HEK293T (cell line): ENCODE results near the gene STK33.

Experiments used
- CTCF ChIA-PET: fragments of 350-600 bp; formaldehyde crosslinking; extraction: SDS; loops from one replicate; lab custom pipeline; 2021; ENCODE audit warnings: antibody characterized with exemption, inconsistent platforms; lab: Yijun Ruan, JAX
- POLR2A ChIA-PET: fragments of 350-600 bp; formaldehyde crosslinking; extraction: SDS; loops from one replicate; lab custom pipeline; 2020; ENCODE audit warnings: antibody characterized with exemption, inconsistent platforms; lab: Yijun Ruan, JAX
- DNase-seq: peaks from one replicate; pipeline ENCODE4 v3.0.0; 2012; ENCODE audit warnings: mixed read lengths; ENCODE audit errors: extremely low spot score
- ARNT ChIP-seq: fragments of 450-650 bp; IDR thresholded peaks from 2 replicates; pipeline ENCODE4 v1.6.1; 2017; ENCODE audit warnings: mild to moderate bottlenecking
- BHLHE40 ChIP-seq: fragments of 450-650 bp; IDR thresholded peaks from 2 replicates; pipeline ENCODE4 v1.6.1; 2016; ENCODE audit warnings: mild to moderate bottlenecking, moderate library complexity, borderline replicate concordance
- CTBP1 ChIP-seq: fragments of 450-650 bp; IDR thresholded peaks from 2 replicates; pipeline ENCODE4 v1.6.1; 2016; ENCODE audit warnings: borderline replicate concordance
- ELF4 ChIP-seq: fragments of 450-650 bp; IDR thresholded peaks from 2 replicates; pipeline ENCODE4 v1.6.1; 2017; ENCODE audit warnings: antibody characterized with exemption
- FOXA1 ChIP-seq: fragments of 450-650 bp; IDR thresholded peaks from 2 replicates; pipeline ENCODE4 v1.6.1; 2016; ENCODE audit warnings: mild to moderate bottlenecking
- FOXK2 ChIP-seq: fragments of 450-650 bp; IDR thresholded peaks from 2 replicates; pipeline ENCODE4 v1.6.1; 2016; ENCODE audit warnings: mild to moderate bottlenecking
- FOXM1 ChIP-seq: fragments of 450-650 bp; IDR thresholded peaks from 2 replicates; pipeline ENCODE4 v1.6.1; 2017; ENCODE audit warnings: mild to moderate bottlenecking, borderline replicate concordance
- HDGF ChIP-seq: fragments of 450-650 bp; IDR thresholded peaks from 2 replicates; pipeline ENCODE4 v1.6.1; 2017; ENCODE audit warnings: antibody characterized with exemption, borderline replicate concordance
- L3MBTL2 ChIP-seq: fragments of 450-650 bp; conservative IDR thresholded peaks from 2 replicates; pipeline ENCODE4 v1.6.1; 2016; ENCODE audit warnings: mild to moderate bottlenecking
- LEF1 ChIP-seq: fragments of 450-650 bp; IDR thresholded peaks from 2 replicates; pipeline ENCODE4 v1.6.1; 2017; ENCODE audit warnings: mild to moderate bottlenecking, borderline replicate concordance
- NFRKB ChIP-seq: fragments of 450-650 bp; IDR thresholded peaks from 2 replicates; pipeline ENCODE4 v1.6.1; 2016; ENCODE audit warnings: mild to moderate bottlenecking, moderate library complexity
- SP1 ChIP-seq: fragments of 450-650 bp; IDR thresholded peaks from 2 replicates; pipeline ENCODE4 v1.6.1; 2017
- SUZ12 ChIP-seq: fragments of 450-650 bp; IDR thresholded peaks from 2 replicates; pipeline ENCODE4 v1.6.1; 2016; ENCODE audit warnings: mild to moderate bottlenecking
- TARDBP ChIP-seq: fragments of 450-650 bp; IDR thresholded peaks from 2 replicates; pipeline ENCODE4 v1.6.1; 2016
- ZNF384 ChIP-seq: fragments of 450-650 bp; IDR thresholded peaks from 2 replicates; pipeline ENCODE4 v1.6.1; 2016
- TF ChIP-seq, protein P1 (sequence below): fragments of 450-650 bp; IDR thresholded peaks from 2 replicates; pipeline ENCODE4 v1.6.1; 2016

STK33 gene

DNA sequence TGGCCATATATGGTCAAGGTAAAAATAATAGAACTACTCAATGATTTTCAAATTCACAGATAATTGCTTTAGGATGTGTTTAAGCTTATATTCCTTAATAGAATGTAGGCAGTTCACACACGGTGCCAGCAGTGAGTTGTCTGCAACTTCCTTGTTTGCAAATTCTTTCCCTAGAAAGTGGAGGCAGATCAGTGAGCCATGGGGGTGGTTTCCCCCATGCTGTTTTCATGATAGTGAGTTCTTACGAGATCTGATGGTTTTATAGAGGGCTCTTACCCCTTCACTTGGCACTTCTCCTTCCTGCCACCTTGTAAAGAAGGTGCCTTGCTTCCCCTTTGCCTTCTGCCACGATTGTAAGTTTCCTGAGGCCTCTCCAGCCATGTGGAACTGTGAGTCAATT lies 218.6 kb downstream of the STK33 start:
- no peak for DNase-seq
- ChIA-PET POLR2A (no interaction called here), CTCF (no interaction called here)
- no peak for TF ChIP-seq TARDBP
- no peak for TF ChIP-seq CTBP1
- TF ChIP-seq, protein P1, sequence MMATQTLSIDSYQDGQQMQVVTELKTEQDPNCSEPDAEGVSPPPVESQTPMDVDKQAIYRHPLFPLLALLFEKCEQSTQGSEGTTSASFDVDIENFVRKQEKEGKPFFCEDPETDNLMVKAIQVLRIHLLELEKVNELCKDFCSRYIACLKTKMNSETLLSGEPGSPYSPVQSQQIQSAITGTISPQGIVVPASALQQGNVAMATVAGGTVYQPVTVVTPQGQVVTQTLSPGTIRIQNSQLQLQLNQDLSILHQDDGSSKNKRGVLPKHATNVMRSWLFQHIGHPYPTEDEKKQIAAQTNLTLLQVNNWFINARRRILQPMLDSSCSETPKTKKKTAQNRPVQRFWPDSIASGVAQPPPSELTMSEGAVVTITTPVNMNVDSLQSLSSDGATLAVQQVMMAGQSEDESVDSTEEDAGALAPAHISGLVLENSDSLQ: no peak
- no peak for TF ChIP-seq ZNF384
- no peak for TF ChIP-seq ELF4
- no peak for TF ChIP-seq L3MBTL2
- TF ChIP-seq FOXK2: no peak
- no peak for TF ChIP-seq LEF1
- no peak for TF ChIP-seq FOXA1
- no peak for TF ChIP-seq NFRKB
- no peak for TF ChIP-seq SP1
- TF ChIP-seq BHLHE40: no peak

DNA sequence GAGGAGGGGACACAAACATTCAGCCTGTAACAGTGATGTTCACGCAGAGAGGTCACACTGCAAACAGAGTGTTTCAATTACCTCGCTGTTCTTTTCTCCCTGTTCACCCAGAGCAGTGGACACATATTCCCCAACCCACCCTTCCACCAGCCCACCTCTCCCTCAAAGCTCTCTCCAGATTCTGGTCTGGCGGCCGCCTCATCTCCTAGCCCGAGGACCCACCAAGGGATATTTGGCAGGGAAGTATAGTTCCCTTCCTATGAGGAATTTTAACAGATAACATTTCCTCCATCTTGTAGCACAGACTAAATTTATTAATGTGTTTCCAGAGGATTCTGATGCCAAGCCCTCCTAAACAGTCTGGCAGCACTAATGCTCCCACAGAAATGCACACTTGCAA lies 219.3 kb downstream of the STK33 start:
- POLR2A ChIA-PET: no interaction called here

DNA sequence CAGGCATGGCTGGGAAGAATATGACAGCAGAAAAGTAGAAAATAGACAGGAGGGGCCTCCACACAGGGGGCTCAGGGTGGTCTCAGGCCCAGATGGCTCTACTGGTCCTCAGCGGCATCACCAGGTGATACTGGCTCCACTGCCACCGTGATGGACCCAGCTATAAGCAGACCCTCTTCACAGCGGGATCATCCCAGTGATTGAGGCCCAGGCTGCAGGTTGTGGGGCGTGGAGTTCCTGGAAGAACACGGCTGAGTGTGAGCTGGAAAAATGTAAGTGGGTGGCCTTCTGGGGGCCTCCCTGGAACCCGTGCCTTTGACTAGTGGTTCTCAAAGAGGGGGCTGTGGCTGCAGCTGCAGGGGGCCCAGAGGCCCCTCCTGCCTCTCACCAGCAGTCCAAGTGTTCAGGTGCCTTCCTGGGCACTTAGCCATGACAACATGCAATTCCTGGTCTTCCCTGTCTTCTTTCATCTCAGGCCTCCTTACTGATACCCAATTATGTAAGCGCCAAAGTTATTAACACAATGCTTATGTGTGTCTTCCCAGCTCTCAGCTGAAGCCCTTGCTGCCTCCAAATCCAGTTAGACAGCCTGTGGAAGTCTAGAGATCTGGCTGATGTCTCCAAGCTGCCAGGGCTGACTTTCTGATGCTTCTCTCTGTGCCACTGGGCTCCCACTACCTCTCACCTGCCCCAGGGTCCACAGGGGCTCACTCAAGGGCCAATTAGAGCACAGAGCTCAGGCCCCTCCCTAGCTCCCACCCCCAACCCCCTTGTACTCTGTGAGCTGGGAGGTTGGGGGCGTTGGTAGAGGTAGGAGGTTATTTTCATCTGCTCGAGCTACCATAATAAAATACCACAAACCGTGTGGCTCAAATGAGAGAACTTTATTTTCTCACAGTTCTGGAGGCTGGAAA lies 220.3 kb downstream of the STK33 start:
- POLR2A ChIA-PET: no interaction called here
- DNase-seq: no peak
- no peak for TF ChIP-seq L3MBTL2
- TF ChIP-seq HDGF: no peak
- TF ChIP-seq, protein P1: no peak
- no peak for TF ChIP-seq CTBP1
- no peak for TF ChIP-seq FOXK2
- no peak for TF ChIP-seq LEF1
- no peak for TF ChIP-seq FOXM1
- no peak for TF ChIP-seq ARNT
- TF ChIP-seq ELF4: no peak
- TF ChIP-seq SP1: no peak
- no peak for TF ChIP-seq SUZ12
- TF ChIP-seq TARDBP: no peak
- TF ChIP-seq FOXA1: no peak
- no peak for TF ChIP-seq NFRKB
- no peak for TF ChIP-seq ZNF384
- no peak for TF ChIP-seq BHLHE40

More for the DNA sequence above, 219.3 kb downstream of the STK33 start:
- TF ChIP-seq FOXK2: no peak
- no peak for TF ChIP-seq NFRKB
- no peak for TF ChIP-seq FOXM1
- no peak for TF ChIP-seq FOXA1
- no peak for TF ChIP-seq SP1
- no peak for TF ChIP-seq ZNF384
- TF ChIP-seq TARDBP: no peak
- TF ChIP-seq, protein P1: no peak
- CTCF ChIA-PET: no interaction called here
- no peak for DNase-seq

DNA sequence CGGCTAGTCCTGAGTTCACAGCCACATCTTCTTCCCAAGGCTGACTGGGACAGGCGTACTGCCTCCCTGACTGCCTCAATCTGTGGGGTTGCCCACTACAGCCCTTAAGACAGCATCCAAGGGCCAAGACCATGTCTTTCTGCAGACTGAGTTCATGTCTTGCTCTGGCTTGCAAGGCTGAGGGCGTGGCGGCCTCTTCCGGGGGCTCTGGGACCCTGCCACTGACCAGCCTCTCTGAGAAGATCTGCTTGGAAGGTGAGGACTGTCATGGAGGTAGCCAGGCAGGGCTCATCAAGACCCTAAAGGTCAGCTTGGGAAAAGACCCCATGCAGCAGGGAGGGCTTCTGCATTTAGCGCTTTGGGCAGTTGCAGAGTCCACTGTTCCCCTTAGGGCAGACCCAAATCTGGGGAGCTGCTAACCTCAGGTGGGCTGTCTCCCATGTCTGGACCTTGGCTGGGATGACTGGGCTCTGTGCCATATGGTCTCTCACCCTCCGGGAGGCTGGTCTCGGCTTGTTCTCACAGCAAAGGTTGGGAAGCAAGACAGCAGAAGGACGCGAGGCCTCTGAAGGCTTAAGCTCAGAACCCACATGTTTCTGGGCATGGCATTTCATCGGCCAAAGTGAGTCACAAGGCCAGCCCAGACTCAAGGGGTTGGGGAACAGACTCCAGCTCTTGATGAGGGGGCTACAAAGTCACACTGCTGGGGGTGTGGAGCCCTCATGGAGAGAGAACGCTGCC lies 221.2 kb downstream of the STK33 start:
- CTCF ChIA-PET: no interaction called here
- POLR2A ChIA-PET: no interaction called here
- TF ChIP-seq ELF4 (no peak), BHLHE40 (no peak), FOXK2 (no peak), NFRKB (no peak), SUZ12 (no peak), ARNT (no peak), ZNF384 (no peak)
- no peak for DNase-seq

More for the DNA sequence above, 220.3 kb downstream of the STK33 start:
- CTCF ChIA-PET: no interaction called here

DNA sequence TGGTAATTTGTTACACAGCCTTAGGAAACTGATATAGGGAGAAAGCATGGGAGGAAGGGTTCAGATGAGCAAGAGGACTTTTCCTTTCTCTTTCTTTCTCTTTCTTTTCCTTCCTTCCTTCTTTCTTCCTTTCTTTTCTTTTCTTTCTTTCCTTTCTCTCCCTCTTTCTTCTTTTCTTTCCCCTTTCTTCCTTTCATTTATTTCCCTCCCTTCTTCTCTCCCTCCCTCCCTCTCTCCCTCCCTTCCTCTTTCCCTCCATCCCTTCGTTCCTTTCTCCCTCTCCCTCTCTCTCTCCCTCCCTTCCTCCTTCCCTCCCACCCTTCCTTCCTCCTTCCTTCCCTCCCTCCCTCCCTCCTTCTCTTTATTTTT lies 222.5 kb downstream of the STK33 start:
- DNase-seq: no peak
- TF ChIP-seq HDGF (no peak), L3MBTL2 (no peak)
- POLR2A ChIA-PET: no interaction called here
- CTCF ChIA-PET: no interaction called here

DNA sequence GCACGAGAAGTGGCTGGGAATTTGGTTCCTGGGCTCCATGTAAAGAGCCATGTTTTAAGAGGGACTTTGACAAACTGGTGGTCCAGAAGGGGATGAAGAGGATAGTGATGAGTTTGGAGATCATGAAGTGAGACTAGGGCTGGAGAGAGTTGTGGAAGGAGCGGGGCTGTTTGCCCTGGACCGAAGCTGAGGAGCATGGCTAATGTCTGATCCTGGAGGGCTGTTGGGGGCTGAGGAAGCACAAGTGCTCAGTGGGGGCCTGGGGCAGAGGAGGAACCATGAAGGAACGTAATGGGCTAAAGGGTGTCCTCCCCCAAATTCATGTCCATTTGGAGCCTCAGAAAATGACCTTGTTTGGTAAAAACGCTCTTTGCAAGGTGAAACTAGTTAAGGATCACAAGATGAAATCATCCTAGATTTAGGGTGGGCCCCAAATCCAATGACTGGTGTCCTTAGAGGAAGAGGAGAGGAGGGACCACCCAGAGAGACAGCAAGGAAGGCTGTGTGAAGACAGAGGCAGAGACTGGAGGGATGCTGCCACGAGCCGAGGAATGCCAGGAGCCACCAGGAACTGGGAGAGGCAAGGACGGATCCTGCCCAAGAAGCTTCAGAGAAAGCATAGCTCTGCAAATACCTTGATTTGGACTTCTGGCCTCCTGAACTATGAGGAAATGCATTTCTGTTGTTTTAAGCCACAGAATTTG lies 223.1 kb downstream of the STK33 start:
- ChIA-PET POLR2A (no interaction called here), CTCF (no interaction called here)
- no peak for DNase-seq
- no peak for TF ChIP-seq SUZ12
- no peak for TF ChIP-seq CTBP1
- TF ChIP-seq, protein P1: no peak
